Loucy (cell line): ENCODE results near the gene XXYLT1.

Experiments used
- EZH2phosphoT487 ChIP-seq: fragments of 200-600 bp; IDR thresholded peaks from 2 replicates; pipeline ENCODE4 v1.6.1; 2018; ENCODE audit warnings: antibody characterized with exemption, mild to moderate bottlenecking, moderate library complexity, borderline replicate concordance
- TF ChIP-seq, protein P1 (sequence below): fragments of 200-600 bp; sonication (generic); conservative IDR thresholded peaks from 2 replicates; pipeline ENCODE4 v1.5.1; 2014; ENCODE audit warnings: mild to moderate bottlenecking, antibody characterized with exemption, low read length

DNA sequence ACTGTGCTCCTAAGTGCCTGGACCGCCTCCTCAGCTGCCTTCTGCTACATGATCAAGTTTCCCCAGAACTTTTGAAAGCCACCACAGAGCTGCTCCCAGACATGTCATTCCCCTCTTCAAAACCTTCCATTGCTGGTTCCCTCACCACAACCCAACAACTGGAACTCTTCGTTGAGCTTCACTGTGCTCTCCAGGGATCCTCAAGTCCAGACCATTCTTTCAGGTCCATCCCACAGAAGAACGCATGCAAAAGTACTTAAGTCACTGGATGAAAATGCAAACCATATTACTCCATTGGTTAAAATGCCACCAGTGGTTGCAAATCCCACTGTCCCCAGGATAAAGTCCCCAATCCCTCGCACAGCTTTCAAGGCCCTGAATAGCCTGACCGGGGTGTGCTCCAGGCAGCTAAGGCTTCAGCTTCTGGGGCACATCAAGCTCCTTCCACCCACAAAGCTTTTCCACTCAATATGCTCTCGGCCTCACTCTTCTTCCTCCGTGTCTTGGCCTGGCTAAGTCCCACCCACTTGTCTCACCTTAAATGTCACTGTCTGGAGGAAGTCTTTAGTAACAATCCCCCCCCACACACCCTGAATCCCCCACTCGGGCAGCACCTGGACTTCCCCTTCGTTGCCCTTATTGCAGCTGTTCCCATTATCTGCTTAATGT lies 84.8 kb downstream of the XXYLT1 start:
- TF ChIP-seq EZH2phosphoT487, result no peak
- TF ChIP-seq, protein P1, sequence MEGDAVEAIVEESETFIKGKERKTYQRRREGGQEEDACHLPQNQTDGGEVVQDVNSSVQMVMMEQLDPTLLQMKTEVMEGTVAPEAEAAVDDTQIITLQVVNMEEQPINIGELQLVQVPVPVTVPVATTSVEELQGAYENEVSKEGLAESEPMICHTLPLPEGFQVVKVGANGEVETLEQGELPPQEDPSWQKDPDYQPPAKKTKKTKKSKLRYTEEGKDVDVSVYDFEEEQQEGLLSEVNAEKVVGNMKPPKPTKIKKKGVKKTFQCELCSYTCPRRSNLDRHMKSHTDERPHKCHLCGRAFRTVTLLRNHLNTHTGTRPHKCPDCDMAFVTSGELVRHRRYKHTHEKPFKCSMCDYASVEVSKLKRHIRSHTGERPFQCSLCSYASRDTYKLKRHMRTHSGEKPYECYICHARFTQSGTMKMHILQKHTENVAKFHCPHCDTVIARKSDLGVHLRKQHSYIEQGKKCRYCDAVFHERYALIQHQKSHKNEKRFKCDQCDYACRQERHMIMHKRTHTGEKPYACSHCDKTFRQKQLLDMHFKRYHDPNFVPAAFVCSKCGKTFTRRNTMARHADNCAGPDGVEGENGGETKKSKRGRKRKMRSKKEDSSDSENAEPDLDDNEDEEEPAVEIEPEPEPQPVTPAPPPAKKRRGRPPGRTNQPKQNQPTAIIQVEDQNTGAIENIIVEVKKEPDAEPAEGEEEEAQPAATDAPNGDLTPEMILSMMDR, result no peak
